ENCODE measurements around the gene RAVER2. TPM values are rescaled to one million over a fixed set of nuclear protein-coding genes. Genes with fewer than 3 reads are reported as not detected.

RAVER2 gene
- polyA plus RNA-seq, 1 donor (not counting 4 experiments of a cell fraction or from before 2014, with no cell fraction given) = 9.1 TPM

GRCh38 chr1:64750092-64750491, 5.2 kb downstream of the RAVER2 start:
- Histone ChIP-seq H4K20me1 (ENCODE audit: control insufficient read depth, extremely low read depth, insufficient read depth, low read length) (no peaks in the 10 kb centered on the region), H3K27me3 (ENCODE audit: control insufficient read depth, extremely low read depth, insufficient read depth, low read length) (no peaks in the 10 kb centered on the region), H3K4me3 (ENCODE audit: control insufficient read depth in 2 of 3, extremely low read depth in 1 of 3, insufficient read depth in 2 of 3, low read depth in 1 of 3, low read length in 3 of 3) (no peak overlapping the region), H2AFZ (ENCODE audit: control insufficient read depth, low read length) (no peak overlapping the region), H3K4me1 (ENCODE audit: control insufficient read depth, extremely low read depth, insufficient read depth, low read length) (no peaks in the 10 kb centered on the region), H3K27ac (ENCODE audit: control insufficient read depth, insufficient read depth, low read length) (no peak overlapping the region), H3K9me3 (ENCODE audit: control insufficient read depth, low read depth, low read length) (no peaks in the 10 kb centered on the region), H3K4me2 (ENCODE audit: control insufficient read depth, extremely low read depth, insufficient read depth, low read depth, low read length) (no peak overlapping the region), H3K36me3 (ENCODE audit: control insufficient read depth in 2 of 2, extremely low read depth in 1 of 2, insufficient read depth in 2 of 2, low read length in 2 of 2) (no peaks in the 10 kb centered on the region), H3K9me1 (ENCODE audit: control insufficient read depth, extremely low read depth, insufficient read depth, low read length) (no peaks in the 10 kb centered on the region), H3K9ac (ENCODE audit: control insufficient read depth, extremely low read depth, insufficient read depth, low read length) (no peak overlapping the region), H3K79me2 (ENCODE audit: control insufficient read depth, insufficient read depth, low read length) (no peaks in the 10 kb centered on the region)
- dilution Hi-C loops (cut with MboI; ENCODE audit: extremely low pct_ligation_motif_present, low sequenced_read_pairs) = no loop called here
- no peak for FAIRE-seq
- TF ChIP-seq EZH2 (IDR thresholded peaks at IDR 0.05; ENCODE audit: low read length) (no peak), CTCF (optimal IDR thresholded peaks at IDR 0.05 in 1 of 3, IDR thresholded peaks at IDR 0.05 in 1 of 3, conservative IDR thresholded peaks at IDR 0.05 in 1 of 3; ENCODE audit: extremely low read depth in 1 of 3, insufficient read depth in 2 of 3, low read length in 3 of 3) (no peak)
- no peak for DNase-seq (ENCODE audit: low read depth, low spot score)

GRCh38 chr1:64750875-64751274, 6.0 kb downstream of the RAVER2 start:
- no peaks in the 10 kb centered on the region for H3K36me3 ChIP-seq (ENCODE audit: control insufficient read depth in 2 of 2, extremely low read depth in 1 of 2, insufficient read depth in 2 of 2, low read length in 2 of 2)
- H3K79me2 ChIP-seq (ENCODE audit: control insufficient read depth, insufficient read depth, low read length) = no peaks in the 10 kb centered on the region
- dilution Hi-C loops (cut with MboI; ENCODE audit: extremely low pct_ligation_motif_present, low sequenced_read_pairs) = no loop called here
- no peaks in the 10 kb centered on the region for H3K9me3 ChIP-seq (ENCODE audit: control insufficient read depth, low read depth, low read length)
- no peaks in the 10 kb centered on the region for H3K9me1 ChIP-seq (ENCODE audit: control insufficient read depth, extremely low read depth, insufficient read depth, low read length)
- no peaks in the 10 kb centered on the region for H3K4me1 ChIP-seq (ENCODE audit: control insufficient read depth, extremely low read depth, insufficient read depth, low read length)
- no peak for DNase-seq (ENCODE audit: low read depth, low spot score)
- no peaks in the 10 kb centered on the region for H3K27me3 ChIP-seq (ENCODE audit: control insufficient read depth, extremely low read depth, insufficient read depth, low read length)
- no peak overlapping the region for H3K27ac ChIP-seq (ENCODE audit: control insufficient read depth, insufficient read depth, low read length)
- no peaks in the 10 kb centered on the region for H4K20me1 ChIP-seq (ENCODE audit: control insufficient read depth, extremely low read depth, insufficient read depth, low read length)
- H2AFZ ChIP-seq (ENCODE audit: control insufficient read depth, low read length) = no peak overlapping the region
- no peak for FAIRE-seq
- no peak overlapping the region for H3K4me2 ChIP-seq (ENCODE audit: control insufficient read depth, extremely low read depth, insufficient read depth, low read depth, low read length)
- no peak overlapping the region for H3K4me3 ChIP-seq (ENCODE audit: control insufficient read depth in 2 of 3, extremely low read depth in 1 of 3, insufficient read depth in 2 of 3, low read depth in 1 of 3, low read length in 3 of 3)
- no peak overlapping the region for H3K9ac ChIP-seq (ENCODE audit: control insufficient read depth, extremely low read depth, insufficient read depth, low read length)
- TF ChIP-seq CTCF (optimal IDR thresholded peaks at IDR 0.05 in 1 of 3, IDR thresholded peaks at IDR 0.05 in 1 of 3, conservative IDR thresholded peaks at IDR 0.05 in 1 of 3; ENCODE audit: extremely low read depth in 1 of 3, insufficient read depth in 2 of 3, low read length in 3 of 3) = no peak
- no peak for TF ChIP-seq EZH2 (IDR thresholded peaks at IDR 0.05; ENCODE audit: low read length)

Measured in keratinocyte (primary cell).